Measurements from ENCODE around the gene KCNC1.
A peak's percentile ranks its signal among the peaks of the same experiment; 100 is the strongest.

KCNC1 gene

DNA sequence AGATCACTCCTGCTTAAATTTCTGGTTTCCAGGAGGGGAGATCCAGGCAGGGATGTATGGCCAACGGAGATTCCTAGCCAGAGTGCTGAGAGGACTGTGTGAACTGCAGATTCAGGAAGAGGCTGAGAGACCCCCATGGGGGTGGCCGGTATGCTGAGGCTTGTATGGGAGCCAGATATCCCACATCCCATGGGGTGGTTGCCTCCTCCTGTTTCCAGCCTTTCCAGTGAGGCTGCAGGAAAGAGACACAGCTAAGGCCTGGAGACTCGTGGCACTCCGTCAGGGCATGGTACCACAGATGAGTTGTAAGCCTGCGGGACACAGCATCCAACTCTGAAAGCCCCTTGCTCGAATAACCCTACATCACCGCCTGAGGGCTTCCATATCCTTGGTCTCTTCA lies 16.6 kb upstream of the KCNC1 start:
- DNase-seq: no peak

DNA sequence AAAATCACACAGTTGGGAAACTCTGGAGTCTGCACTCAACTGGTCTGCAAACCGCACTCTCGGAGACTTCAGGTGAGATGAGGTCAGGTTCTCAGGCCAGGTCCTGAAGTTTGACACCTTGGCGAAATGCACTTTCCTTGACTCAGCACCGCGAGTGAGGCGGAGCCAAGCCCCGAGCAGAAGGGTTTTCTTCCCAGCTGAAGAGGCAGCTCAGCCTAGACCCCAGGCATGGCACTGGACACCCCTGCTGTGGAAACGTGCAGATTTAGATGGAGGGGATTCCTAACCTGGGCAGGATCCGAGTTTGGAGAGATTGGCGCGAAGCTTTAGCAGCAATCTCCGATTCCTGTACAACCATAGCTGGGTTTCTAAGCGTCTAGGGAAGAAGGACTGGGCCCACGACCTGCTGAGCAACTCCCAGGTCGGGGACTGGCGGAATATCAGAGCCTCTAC lies 16.0 kb upstream of the KCNC1 start:
- DNase-seq: no peak

DNA sequence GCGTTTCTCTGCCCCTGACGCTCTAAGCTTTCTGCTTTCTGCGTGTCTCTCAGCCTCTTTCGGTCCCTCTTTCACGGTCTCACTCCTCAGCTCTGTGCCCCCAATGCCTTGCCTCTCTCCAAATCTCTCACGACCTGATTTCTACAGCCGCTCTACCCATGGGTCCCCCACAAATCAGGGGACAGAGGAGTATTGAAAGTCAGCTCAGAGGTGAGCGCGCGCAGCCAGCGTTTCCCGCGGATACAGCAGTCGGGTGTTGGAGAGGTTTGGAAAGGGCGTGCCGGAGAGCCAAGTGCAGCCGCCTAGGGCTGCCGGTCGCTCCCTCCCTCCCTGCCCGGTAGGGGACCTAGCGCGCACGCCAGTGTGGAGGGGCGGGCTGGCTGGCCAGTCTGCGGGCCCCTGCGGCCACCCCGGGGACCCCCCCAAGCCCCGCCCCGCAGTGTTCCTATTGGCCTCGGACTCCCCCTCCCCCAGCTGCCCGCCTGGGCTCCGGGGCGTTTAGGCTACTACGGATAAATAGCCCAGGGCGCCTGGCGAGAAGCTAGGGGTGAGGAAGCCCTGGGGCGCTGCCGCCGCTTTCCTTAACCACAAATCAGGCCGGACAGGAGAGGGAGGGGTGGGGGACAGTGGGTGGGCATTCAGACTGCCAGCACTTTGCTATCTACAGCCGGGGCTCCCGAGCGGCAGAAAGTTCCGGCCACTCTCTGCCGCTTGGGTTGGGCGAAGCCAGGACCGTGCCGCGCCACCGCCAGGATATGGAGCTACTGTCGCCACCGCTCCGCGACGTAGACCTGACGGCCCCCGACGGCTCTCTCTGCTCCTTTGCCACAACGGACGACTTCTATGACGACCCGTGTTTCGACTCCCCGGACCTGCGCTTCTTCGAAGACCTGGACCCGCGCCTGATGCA lies 15.3 kb upstream of the KCNC1 start, which contains the start of gene MYOD1:
Gene MYOD1 (plus strand): TSS at position 544 of the 910 bp plus-strand sequence. CDS start 212 bp downstream, at position 756.
- no peak for DNase-seq

DNA sequence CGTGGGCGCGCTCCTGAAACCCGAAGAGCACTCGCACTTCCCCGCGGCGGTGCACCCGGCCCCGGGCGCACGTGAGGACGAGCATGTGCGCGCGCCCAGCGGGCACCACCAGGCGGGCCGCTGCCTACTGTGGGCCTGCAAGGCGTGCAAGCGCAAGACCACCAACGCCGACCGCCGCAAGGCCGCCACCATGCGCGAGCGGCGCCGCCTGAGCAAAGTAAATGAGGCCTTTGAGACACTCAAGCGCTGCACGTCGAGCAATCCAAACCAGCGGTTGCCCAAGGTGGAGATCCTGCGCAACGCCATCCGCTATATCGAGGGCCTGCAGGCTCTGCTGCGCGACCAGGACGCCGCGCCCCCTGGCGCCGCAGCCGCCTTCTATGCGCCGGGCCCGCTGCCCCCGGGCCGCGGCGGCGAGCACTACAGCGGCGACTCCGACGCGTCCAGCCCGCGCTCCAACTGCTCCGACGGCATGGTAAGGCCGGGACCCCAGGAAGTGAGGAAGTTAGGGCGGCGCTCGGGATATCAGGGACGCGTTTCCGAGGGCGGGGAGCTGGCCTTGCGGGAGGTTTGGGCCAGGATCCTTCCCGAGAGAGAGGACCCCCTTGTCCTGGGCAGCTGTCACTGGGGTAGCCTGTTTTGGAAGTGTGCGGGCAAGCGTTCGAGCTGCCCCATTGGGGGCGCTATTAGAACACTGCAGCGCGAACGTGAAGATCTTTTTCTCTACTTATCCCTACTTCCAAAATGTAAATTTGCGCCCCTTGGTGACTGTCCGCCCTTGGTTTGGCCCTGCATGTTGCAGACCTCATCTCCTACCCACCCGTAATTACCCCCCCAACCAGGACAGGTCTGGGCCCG lies 14.4 kb upstream of the KCNC1 start:
- DNase-seq: no peak

DNA sequence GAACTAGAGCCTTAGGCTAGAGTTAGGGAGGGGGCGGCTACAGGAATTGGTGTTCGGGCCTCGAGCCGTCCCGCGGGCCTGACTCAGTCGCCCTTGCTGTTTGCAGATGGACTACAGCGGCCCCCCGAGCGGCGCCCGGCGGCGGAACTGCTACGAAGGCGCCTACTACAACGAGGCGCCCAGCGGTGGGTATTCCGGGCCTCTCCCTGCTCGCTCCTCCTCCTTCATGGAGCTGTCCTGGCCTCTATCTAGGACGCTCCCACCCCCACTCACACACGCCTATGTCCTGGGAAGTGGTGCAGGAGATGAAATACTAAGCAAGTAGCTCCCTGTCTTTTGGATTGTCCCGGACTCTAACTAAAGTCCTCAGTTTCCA lies 13.8 kb upstream of the KCNC1 start:
- DNase-seq: no peak

DNA sequence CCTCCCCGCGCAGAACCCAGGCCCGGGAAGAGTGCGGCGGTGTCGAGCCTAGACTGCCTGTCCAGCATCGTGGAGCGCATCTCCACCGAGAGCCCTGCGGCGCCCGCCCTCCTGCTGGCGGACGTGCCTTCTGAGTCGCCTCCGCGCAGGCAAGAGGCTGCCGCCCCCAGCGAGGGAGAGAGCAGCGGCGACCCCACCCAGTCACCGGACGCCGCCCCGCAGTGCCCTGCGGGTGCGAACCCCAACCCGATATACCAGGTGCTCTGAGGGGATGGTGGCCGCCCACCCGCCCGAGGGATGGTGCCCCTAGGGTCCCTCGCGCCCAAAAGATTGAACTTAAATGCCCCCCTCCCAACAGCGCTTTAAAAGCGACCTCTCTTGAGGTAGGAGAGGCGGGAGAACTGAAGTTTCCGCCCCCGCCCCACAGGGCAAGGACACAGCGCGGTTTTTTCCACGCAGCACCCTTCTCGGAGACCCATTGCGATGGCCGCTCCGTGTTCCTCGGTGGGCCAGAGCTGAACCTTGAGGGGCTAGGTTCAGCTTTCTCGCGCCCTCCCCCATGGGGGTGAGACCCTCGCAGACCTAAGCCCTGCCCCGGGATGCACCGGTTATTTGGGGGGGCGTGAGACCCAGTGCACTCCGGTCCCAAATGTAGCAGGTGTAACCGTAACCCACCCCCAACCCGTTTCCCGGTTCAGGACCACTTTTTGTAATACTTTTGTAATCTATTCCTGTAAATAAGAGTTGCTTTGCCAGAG lies 13.2 kb upstream of the KCNC1 start:
- DNase-seq: no peak

DNA sequence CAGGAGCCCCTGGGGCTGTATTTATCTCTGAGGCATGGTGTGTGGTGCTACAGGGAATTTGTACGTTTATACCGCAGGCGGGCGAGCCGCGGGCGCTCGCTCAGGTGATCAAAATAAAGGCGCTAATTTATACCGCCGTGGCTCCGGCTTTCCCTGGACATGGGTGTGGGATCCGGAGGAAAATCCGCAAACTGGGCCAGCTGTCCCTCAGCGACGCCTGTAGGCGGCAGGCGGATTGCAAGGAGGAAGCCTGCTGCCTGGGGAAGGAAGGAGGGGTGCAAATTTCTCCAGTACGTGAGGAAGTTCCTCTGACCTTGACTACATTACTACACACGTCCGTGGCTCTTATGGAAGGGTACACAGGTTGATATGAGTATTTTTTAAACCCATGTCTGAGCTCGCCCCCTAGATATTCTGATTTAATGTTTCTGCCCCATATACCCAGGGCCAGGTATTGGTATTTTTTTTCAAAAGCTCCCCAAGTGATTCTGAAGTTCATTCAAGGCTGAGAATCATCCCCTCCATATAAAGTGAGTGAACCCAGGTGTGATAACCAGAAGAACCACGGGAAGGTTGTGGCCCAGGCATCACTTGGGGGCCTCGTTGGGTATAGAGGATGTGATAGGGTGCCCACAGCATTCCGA lies 12.5 kb upstream of the KCNC1 start:
- no peak for DNase-seq

DNA sequence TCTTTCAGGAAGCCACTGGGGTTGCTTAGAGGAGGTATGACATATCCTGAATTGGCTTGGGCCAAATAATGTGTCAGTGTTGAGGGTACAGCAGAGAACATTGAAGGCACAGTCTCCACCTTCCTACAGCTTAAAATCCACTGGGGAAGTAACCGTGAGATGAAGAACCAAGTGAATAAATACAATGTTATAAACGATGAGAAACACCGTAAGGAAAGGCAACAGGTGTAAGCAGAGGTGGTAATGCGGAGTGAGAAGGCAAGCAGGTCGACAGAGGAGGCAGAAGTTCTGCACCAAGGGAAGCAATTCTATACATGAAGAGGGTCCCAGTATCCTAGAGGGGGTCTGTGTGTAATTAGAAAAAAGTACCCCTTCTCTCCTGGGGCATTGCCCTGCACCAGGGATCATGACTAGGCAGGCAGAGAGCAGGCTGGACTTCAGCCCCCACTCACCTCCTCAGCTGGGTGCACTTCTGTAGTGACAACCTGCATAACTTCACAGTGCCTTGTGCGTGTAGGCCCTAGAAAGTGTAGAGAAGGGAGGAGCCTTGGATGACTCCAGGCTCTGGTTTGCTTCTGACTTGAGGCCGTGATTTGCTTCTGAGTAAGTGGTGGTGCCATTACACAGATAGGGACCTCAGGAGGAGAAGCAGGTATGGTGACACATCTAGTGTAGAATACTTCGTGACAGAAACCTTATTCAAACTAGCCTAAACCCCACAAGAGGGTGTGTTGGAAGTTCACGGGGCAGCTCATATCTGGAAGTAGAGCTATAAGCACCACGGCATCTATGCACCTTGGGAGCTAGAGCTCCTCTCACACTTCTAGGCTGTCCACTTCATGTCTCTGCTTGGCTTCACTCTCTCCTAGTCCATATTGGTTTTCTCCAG lies 10.3 kb upstream of the KCNC1 start:
- DNase-seq: no peak

DNA sequence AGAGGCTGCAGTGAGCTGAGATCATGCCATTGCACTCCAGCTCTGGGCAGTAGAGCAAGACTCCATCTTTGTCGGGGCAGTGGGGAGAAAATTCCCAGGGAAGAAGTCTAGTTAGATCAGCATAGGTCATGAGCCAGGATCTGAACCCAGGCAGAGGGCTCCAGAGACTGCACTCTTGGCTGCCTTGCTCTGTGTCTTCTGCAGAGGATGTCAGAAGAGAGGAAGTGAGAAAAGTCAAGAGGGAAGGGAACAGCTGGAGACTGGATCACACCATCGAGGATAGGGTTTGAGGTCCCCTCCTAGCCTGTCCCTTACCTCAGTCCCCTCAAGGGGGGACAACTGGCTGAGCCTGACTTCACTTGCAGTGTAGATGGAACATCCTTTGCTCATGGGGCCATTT lies 9.4 kb upstream of the KCNC1 start:
- no peak for DNase-seq

DNA sequence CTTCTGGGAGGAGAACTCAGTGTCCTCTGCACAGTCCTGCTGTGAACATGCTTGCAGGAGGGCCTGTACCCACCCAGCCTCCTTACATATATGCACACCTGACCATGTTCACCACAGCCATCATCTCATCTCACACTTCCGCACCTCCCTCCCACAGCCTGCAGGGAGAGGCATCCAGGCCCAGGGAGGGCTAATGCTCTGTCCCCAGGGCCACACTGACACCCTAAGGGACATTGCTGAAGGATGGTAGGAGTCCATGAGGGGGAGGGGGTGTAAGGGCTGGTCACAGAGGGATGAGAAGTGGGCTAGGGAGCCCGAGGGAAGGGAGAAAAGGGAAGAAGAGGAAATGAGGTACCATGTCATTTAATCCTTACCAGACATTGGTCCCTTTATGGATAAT lies 4.4 kb upstream of the KCNC1 start:
- no peak for DNase-seq

DNA sequence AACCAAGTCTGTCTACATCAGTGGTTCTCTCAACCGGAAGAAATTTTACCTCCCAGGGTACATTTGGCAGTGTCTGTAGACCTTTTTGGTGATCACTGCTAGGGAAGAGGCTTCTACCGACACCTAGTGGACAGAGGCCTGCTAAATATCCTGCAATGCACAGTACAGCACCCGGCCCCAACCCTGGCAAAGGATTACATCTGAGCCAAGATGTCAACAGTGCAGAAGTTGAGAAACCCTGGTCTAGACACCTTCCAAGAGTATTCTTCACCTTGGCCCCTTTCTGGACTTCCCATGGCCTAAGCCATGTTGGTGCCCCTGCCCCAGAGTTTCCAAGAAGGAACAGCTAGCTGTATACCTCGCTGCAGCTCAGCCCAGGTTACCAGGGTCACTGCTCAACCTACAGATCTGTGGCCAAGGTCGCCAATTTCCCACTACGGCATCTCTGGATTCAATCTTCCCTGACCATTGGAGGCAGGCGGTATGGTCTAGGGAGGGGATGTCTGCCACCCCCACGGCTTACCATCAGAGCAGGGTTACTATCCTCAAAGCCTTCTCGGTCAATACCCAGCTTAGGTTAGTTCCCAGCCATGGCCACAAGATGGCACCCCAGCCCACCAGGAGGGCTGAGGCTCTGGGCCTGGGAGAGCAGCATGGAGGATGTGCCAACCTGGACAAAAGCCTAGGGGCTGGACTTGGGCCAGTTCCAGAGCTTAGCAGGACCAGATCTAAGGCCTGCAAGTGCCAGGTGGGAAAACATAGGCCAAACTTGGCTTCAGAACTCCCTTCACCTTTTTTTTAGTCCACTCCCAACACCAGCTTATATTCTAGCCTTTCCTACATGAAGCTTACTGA lies 3.7 kb upstream of the KCNC1 start:
- peak; percentile 71 for DNase-seq

DNA sequence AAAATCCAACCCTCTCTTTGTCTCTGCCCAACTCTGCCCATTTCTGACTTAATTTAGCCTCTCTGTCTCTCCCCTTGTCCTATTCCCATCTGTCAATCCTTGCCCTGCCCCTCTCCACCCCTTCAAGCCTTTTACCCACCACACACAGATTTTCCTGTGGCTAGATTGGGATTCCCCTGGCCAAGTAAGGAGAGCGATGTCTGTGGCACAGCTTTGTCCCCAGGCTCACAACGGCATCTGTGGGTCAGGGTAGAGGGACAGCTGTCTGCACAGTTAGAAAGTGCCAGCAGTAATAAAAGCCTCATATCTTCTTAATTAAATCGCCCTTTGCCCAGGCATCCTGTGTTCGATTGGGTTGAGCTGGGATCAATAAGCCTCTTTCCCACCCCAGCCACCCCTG lies 1.3 kb upstream of the KCNC1 start:
- DNase-seq: no peak

DNA sequence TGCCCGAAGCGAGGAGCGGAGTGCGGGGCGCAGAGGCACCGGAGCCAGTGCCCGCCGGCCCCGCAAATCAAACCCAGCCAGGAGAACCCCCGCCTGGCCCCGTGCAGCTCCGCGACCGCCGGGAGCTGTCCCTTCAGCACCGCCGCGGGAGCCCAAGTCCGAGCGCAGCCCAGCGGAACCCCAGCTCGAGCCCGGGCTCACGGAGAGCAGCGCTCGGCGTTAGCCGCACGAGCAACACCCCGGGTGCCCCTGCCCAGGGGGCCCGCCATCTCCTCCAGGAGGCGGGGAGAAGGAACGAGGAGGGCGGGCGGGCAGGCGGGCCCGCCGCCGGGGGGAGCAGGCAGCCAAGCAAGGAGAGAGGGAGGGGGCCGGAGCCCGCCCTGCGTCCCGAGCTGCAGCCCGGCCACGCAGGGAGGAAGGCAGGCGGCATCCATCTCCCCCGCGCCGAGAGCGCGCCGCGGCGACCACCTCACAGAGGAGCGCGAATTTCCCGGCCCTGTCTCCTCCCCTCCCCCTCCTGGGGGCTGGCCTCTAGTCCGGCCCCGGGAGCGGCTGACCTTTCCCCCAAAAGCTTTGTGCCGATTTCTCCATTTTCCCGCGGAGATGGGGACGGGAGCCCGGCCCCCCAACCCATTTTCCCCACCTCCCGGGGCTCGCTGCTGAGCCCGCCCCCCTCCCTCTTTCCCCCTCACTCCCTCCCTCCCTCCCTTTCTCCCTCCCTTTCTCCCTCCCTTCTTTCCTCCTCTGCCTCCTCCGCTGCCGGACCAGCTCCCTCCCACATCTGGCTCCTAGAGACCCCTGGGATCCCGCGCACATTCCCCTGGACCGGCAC lies 621 bp downstream of the KCNC1 start:
- DNase-seq: peak; percentile 15

DNA sequence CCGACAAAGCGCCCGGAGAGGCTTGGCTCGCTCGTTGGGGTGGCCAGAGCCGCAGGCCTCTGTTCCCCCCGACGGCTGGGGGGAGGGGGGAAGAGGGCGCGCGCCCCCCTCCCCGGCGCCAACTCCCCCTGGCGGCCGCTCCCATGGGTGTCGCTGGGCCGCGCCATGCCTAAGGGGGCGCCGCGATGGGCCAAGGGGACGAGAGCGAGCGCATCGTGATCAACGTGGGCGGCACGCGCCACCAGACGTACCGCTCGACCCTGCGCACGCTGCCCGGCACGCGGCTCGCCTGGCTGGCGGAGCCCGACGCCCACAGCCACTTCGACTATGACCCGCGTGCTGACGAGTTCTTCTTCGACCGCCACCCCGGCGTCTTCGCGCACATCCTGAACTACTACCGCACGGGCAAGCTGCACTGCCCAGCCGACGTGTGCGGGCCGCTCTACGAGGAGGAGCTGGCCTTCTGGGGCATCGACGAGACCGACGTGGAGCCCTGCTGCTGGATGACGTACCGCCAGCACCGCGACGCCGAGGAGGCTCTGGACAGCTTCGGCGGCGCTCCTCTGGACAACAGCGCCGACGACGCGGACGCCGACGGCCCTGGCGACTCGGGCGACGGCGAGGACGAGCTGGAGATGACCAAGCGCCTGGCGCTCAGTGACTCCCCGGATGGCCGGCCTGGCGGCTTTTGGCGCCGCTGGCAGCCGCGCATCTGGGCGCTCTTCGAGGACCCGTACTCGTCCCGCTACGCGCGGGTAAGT lies 1.4 kb downstream of the KCNC1 start:
- DNase-seq: no peak

DNA sequence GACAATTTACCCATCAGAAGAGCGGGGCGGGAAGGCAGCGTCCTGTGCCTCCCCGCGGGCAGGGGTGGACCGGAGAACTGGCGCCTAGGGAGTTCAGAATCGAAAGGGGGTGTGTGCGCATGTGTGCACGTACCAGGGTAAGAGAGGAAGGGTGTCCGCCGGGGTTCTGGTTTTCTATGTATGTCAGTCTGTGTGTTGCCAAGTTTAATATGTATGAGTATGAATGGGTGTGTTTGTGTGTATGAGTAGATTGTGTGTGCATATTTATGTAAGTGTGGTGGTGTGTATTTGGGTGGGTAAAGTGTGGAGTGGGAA lies 2.0 kb downstream of the KCNC1 start:
- DNase-seq: no peak

DNA sequence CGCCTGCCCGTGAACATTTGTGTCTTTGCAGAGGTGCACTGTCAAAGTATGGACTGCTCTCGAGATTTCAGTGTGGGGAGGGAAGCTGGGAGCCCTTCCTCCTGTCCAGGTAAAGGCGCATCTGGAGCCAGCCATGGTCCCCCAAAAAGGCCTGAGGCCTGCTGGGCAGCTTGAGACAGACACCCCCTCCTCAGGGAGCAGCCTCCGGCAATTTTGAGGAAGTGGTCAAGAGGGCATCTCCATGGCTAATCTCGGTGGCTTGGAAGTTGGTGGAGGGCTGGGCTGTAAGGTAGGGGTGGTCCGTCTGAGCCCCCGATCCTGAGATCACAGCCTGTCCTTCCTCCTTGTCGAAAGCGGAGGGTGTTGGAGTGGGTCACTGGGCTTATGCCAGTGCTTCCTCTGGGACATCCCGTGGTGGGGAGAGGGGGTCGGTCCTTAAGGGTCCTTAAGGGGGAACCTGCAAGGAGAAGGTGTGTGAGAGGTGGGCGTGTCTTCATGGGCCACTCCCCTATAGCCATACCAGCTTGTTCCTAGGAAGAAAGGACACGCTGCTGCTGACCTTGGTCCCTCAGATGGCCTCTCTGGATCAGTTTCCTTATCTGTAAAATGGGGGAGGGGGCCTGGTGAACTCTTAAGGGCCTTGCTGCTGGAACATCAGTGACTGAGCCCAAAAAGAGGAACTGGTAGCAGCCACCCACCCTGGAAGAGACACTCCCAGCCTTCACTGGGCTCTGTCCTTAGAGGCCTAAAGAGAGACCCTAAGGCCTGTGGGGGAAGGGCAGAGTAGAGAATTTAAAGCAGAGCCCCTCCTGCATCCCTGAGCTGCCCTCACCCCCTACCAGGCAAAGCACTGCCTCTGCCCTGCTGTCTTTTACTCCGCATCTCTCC lies 2.6 kb downstream of the KCNC1 start:
- DNase-seq: no peak

DNA sequence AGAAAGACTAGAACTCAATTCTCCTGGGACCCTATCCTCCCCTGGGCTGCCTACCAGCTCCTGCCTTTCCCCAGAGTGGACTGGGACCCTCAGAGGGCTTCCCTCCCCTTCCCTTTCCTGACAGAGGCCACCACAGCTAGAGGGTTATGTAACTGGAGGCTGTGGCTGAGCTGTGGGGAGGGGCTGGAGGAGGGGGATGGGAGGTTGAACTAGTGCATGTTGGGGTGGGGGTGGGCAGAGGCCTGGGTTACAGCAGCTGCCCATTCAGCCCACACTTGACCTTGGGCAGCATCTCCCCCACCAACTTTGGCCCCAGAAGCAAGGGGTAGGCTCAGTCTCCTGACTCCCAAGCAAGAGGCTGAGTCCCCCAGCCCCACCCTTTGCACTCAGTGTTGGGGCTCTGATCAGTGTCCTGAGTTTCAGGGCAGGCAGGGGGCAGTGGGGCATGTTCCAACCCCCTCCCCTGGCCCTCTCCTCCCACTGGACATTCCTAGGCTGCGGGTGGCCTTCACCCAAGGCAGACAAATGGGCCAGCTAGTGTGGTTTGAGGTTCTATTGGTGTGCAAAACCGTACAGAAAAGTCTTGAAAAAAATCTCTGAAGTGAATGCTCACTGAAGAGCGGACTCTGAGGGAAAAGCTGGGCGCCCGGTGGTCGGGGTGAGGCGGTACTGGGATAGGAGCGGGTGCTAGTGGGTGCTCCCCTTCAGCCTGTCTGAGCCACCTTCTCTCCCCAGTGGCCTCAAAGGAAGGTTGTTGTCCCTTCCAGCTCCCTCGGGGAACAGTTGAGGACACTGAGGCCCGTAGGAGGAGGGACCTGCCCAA lies 3.8 kb downstream of the KCNC1 start:
- no peak for DNase-seq
